Fibroblast of lung (primary cell): Measurements from ENCODE around the gene TFF1. TPM values are rescaled to one million over a fixed set of nuclear protein-coding genes. Genes with fewer than 3 reads are reported as not detected.

ENCODE experiments used
- DNase-seq, 2 donors: peaks; one replicate each; pipeline versions ENCODE4 v3.0.0 to v3.0.0-alpha.2; 2010; ENCODE audit warnings: low read depth in 2 of 2
- H2AFZ ChIP-seq: 2 replicates; pipeline ENCODE4 v1.5.1; 2012; ENCODE audit warnings: low read length, control low read depth, inconsistent platforms
- H3K27ac ChIP-seq: 2 replicates; pipeline ENCODE4 v1.5.1; 2011; ENCODE audit warnings: low read length, control low read depth; ENCODE audit not compliant: insufficient read depth
- H3K27me3 ChIP-seq: 2 replicates; pipeline ENCODE4 v1.5.1; 2011; ENCODE audit warnings: mild to moderate bottlenecking, low read length; ENCODE audit not compliant: control insufficient read depth, insufficient read depth
- H3K36me3 ChIP-seq: 2 replicates; pipeline ENCODE4 v1.5.1; 2011; ENCODE audit warnings: low read length; ENCODE audit not compliant: control insufficient read depth, insufficient read depth
- H3K4me1 ChIP-seq: 2 replicates; pipeline ENCODE4 v1.5.1; 2011; ENCODE audit warnings: low read length; ENCODE audit not compliant: control insufficient read depth, insufficient read depth; ENCODE audit errors: extremely low read depth
- H3K4me2 ChIP-seq: 2 replicates; pipeline ENCODE4 v1.5.1; 2011; ENCODE audit warnings: low read length, control low read depth; ENCODE audit not compliant: insufficient read depth; ENCODE audit errors: extremely low read depth
- H3K4me3 ChIP-seq, 4 experiments: fragments of 200-600 bp in 1 of 4; sonication (generic) in 1 of 4; replicated peaks in 1 of 4; 2 replicates each; pipeline ENCODE4 v1.5.1; 2011 to 2016; ENCODE audit warnings: low read length in 4 of 4, low read depth in 3 of 4, mild to moderate bottlenecking in 3 of 4, control low read depth in 2 of 4, inconsistent platforms in 1 of 4, mixed read lengths in 1 of 4; ENCODE audit not compliant: insufficient read depth in 1 of 4; ENCODE audit errors: control extremely low read depth in 1 of 4
- H3K79me2 ChIP-seq: 2 replicates; pipeline ENCODE4 v1.5.1; 2012; ENCODE audit warnings: mild to moderate bottlenecking, low read length, inconsistent platforms; ENCODE audit not compliant: control insufficient read depth, insufficient read depth
- H3K9ac ChIP-seq: 2 replicates; pipeline ENCODE4 v1.5.1; 2011; ENCODE audit warnings: mild to moderate bottlenecking, low read length, control low read depth; ENCODE audit not compliant: insufficient read depth
- H3K9me3 ChIP-seq: 2 replicates; pipeline ENCODE4 v1.5.1; 2012; ENCODE audit warnings: low read depth, low read length; ENCODE audit not compliant: control insufficient read depth, insufficient read depth
- H4K20me1 ChIP-seq: 2 replicates; pipeline ENCODE4 v1.5.1; 2011; ENCODE audit warnings: low read length; ENCODE audit not compliant: control insufficient read depth, insufficient read depth; ENCODE audit errors: extremely low read depth
- EZH2 ChIP-seq: IDR thresholded peaks from 2 replicates; pipeline ENCODE4 v1.5.1; 2012; ENCODE audit warnings: low read length, control low read depth, mild to moderate bottlenecking; ENCODE audit errors: missing control alignments
- polyA plus RNA-seq, 2 donors: library from polyadenylated mRNA; depleted of rRNA in 1 of 2; stranded (reverse) in 1 of 2; unstranded in 1 of 2; fragments of >200 nt; gene quantifications; 2 replicates each; pipeline ENCODE4 v1.2.1, GENCODE V29; 2011 to 2012; ENCODE audit warnings: missing spikeins in 1 of 2
- total RNA-seq: library from RNA; depleted of rRNA; stranded (reverse); fragments of >200 nt; gene quantifications from 2 replicates; pipeline ENCODE4 v1.2.1, GENCODE V29; 2014
- TF ChIP-seq, protein P1 (sequence below), 2 donors: IDR thresholded peaks in 1 of 2; conservative IDR thresholded peaks in 1 of 2; 1 replicate in 1 of 2; 2 replicates in 1 of 2; pipeline ENCODE4 v1.5.1; 2011 to 2012; ENCODE audit warnings: low read length in 2 of 2, control low read depth in 1 of 2, inconsistent platforms in 1 of 2, low read depth in 1 of 2, mild to moderate bottlenecking in 1 of 2

Gene TFF1
- total and polyA plus RNA-seq, 2 donors (not counting 1 experiment from before 2014, with no cell fraction given) = not detected

DNA sequence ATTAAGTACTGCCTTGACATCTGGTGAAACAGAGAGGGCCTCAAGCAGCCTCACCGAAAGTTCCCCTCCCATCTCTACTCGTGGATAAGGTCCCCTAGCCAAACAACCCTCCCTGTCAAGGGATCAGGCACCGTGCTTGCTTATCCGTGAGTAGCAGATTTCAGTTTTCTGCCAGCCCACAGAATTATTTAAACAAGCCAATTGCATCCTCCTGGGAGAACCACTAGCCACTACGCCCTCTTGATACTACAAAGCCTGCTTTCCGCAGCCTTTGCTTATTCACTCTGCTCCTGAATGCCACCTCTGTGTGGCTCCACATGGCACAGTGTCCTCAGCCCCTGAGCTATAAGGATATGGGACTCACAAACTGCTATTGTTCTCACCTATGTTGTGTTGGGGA lies 9.7 kb downstream of the TFF1 start:
- no peak overlapping the region for H3K9ac ChIP-seq
- H2AFZ ChIP-seq = no peak overlapping the region
- H4K20me1 ChIP-seq = no peaks in the 10 kb centered on the region
- no peaks in the 10 kb centered on the region for H3K9me3 ChIP-seq
- H3K4me3 ChIP-seq = no peak overlapping the region
- DNase-seq = no peak
- no peak overlapping the region for H3K27ac ChIP-seq
- no peaks in the 10 kb centered on the region for H3K4me1 ChIP-seq
- TF ChIP-seq, protein P1, sequence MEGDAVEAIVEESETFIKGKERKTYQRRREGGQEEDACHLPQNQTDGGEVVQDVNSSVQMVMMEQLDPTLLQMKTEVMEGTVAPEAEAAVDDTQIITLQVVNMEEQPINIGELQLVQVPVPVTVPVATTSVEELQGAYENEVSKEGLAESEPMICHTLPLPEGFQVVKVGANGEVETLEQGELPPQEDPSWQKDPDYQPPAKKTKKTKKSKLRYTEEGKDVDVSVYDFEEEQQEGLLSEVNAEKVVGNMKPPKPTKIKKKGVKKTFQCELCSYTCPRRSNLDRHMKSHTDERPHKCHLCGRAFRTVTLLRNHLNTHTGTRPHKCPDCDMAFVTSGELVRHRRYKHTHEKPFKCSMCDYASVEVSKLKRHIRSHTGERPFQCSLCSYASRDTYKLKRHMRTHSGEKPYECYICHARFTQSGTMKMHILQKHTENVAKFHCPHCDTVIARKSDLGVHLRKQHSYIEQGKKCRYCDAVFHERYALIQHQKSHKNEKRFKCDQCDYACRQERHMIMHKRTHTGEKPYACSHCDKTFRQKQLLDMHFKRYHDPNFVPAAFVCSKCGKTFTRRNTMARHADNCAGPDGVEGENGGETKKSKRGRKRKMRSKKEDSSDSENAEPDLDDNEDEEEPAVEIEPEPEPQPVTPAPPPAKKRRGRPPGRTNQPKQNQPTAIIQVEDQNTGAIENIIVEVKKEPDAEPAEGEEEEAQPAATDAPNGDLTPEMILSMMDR (conservative IDR thresholded peaks at IDR 0.05 in 1 of 2, IDR thresholded peaks at IDR 0.05 in 1 of 2; ENCODE audit: low read depth in 1 of 2, low read length in 2 of 2) = no peak
- H3K79me2 ChIP-seq = no peaks in the 10 kb centered on the region
- no peak overlapping the region for H3K4me2 ChIP-seq
- no peaks in the 10 kb centered on the region for H3K36me3 ChIP-seq
- H3K27me3 ChIP-seq = no peaks in the 10 kb centered on the region

DNA sequence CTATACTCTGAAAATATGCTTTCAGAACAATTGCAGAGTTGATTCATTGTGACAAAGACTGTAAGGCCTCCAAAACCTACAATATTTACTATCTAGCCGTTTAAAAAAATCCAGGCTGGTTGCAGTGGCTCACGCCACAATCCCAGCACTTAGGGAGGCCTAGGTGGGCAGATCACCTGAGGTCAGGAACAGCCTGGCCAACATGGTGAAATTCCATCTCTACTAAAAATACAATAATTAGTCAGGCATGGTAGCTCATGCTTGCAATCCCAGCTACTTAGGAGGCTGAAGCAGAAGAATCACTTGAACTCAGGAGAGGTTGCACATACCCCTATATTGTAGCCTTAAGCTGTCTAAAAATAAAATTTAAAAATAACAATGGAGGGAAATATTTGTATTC lies 10.3 kb downstream of the TFF1 start:
- no peak overlapping the region for H3K27ac ChIP-seq
- H3K27me3 ChIP-seq = no peaks in the 10 kb centered on the region
- no peaks in the 10 kb centered on the region for H3K36me3 ChIP-seq
- H3K4me2 ChIP-seq = no peak overlapping the region
- H3K4me3 ChIP-seq = no peak overlapping the region
- TF ChIP-seq EZH2 = no peak
- TF ChIP-seq, protein P1 (conservative IDR thresholded peaks at IDR 0.05 in 1 of 2, IDR thresholded peaks at IDR 0.05 in 1 of 2; ENCODE audit: low read depth in 1 of 2, low read length in 2 of 2) = no peak
- no peak overlapping the region for H2AFZ ChIP-seq
- DNase-seq = no peak
- H3K9ac ChIP-seq = no peak overlapping the region
- H3K9me3 ChIP-seq = no peaks in the 10 kb centered on the region
- no peaks in the 10 kb centered on the region for H3K79me2 ChIP-seq
- no peaks in the 10 kb centered on the region for H4K20me1 ChIP-seq
- no peaks in the 10 kb centered on the region for H3K4me1 ChIP-seq

DNA sequence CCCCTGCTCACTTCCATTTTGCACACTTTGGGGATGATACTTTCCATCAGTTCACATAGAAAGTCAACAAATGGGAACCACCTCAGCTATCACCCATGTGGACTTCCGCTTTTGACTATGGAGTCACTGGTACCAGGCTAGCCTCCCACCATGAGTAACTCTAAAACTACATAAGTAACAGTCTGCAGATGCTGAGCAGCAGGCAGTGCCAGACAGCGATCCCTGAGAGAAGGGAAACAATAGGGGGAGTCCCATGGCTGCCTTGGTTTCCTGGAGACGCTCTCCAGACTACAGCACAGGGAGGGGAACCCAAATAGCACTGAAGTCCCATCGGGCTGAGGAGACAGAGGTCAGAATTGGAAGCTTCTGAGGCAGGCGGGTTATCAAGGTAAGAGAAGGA lies 12.7 kb downstream of the TFF1 start:
- Histone ChIP-seq H3K79me2 (no peaks in the 10 kb centered on the region), H4K20me1 (no peaks in the 10 kb centered on the region), H3K9ac (no peak overlapping the region), H3K36me3 (no peaks in the 10 kb centered on the region), H3K27ac (no peak overlapping the region), H3K4me2 (no peak overlapping the region), H3K4me3 (no peak overlapping the region), H3K9me3 (no peaks in the 10 kb centered on the region), H3K4me1 (no peaks in the 10 kb centered on the region), H2AFZ (no peak overlapping the region), H3K27me3 (no peaks in the 10 kb centered on the region)
- no peak for DNase-seq
- TF ChIP-seq, protein P1 (conservative IDR thresholded peaks at IDR 0.05 in 1 of 2, IDR thresholded peaks at IDR 0.05 in 1 of 2; ENCODE audit: low read depth in 1 of 2, low read length in 2 of 2) = no peak
- no peak for TF ChIP-seq EZH2
